Central memory CD8-positive, alpha-beta T cell (primary cell): ENCODE measurements around the gene CSNK1D.

Experiments
- ATAC-seq: fragments of 150-1000 bp; cut with Tn5 transposase; replicated peaks from 2 replicates; pipeline ENCODE4 v1.10.0; 2022; ENCODE audit warnings: mild to moderate bottlenecking, moderate FRiP score, moderate number of reproducible peaks; ENCODE audit not compliant: poor library complexity, severe bottlenecking; ENCODE audit errors: extremely low read depth
- DNase-seq, 2 donors: peaks; one replicate each; pipeline ENCODE4 v3.0.0; 2021; ENCODE audit warnings: low spot score in 2 of 2
- H3K27ac Mint-ChIP-seq: one replicate; pipeline ENCODE4 v1.8.0; 2022; ENCODE audit warnings: low read depth, mild to moderate bottlenecking, moderate library complexity, mixed read lengths
- H3K27me3 Mint-ChIP-seq: one replicate; pipeline ENCODE4 v1.8.0; 2022; ENCODE audit warnings: mixed read lengths
- H3K36me3 Mint-ChIP-seq: one replicate; pipeline ENCODE4 v1.8.0; 2022; ENCODE audit warnings: mild to moderate bottlenecking, moderate library complexity, mixed read lengths; ENCODE audit not compliant: insufficient read depth
- H3K4me1 Mint-ChIP-seq: one replicate; pipeline ENCODE4 v1.8.0; 2022; ENCODE audit warnings: mixed read lengths
- H3K4me3 Mint-ChIP-seq: one replicate; pipeline ENCODE4 v1.8.0; 2022; ENCODE audit warnings: mild to moderate bottlenecking, moderate library complexity, mixed read lengths
- H3K9me3 Mint-ChIP-seq: one replicate; pipeline ENCODE4 v1.8.0; 2022; ENCODE audit warnings: mixed read lengths

The CSNK1D gene

DNA sequence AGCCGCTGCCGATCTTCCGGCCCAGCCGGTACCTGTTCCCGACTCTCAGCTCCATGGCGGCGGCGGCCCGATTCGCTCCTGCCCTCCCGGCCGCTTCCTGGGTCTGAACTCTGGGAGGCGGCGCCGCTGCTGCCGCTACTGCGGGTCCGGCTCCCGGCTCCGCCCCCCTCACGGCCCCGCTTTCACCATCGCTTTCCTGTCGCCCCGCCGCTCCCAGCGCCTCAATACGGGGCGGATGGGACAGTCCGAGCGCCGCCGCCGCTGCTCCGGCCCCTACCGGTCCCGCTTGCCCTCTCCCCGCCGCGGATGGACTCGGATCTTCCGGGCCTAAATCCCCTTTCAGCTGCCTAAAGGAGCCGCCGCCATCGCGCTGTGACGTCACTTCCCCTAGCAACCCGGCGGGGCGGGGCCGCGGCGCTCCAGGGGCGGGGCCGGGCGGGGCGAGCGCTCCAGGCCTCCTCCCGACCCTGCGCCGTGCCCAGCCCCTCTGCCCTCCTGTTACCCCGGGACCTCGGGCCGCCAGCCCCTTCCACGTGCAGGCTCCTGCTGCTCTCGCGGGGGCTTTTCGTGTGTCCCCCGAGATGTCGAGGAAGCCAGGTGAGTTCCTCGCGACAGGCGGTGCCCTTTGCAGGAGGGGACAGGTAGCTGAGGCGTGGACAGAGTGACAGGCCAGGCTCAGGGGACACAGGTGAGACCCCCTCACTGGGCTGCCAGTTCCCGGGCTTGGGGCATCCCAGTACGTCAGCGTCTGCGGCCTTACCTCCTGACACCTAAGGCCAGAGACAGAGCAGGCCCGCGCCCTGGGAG lies at the start of gene CSNK1D:
Gene CSNK1D (minus strand): TSS at position 374 of the 807 bp plus-strand sequence. CDS start 319 bp downstream, at position 55.
- peak; percentile 88 for ATAC-seq
- no peaks in the 10 kb centered on the region for H3K9me3 Mint-ChIP-seq
- no peaks in the 10 kb centered on the region for H3K27me3 Mint-ChIP-seq
- H3K36me3 Mint-ChIP-seq: peaks cover 33% of the 10 kb centered on the region
- H3K4me1 Mint-ChIP-seq: peaks cover 39% of the 10 kb centered on the region
- peak within 1 kb of the TSS; percentile 86 for H3K4me3 Mint-ChIP-seq
- peak within 1 kb of the TSS; percentile 97 for H3K27ac Mint-ChIP-seq
- peak; percentile 85 to 87 for DNase-seq

DNA sequence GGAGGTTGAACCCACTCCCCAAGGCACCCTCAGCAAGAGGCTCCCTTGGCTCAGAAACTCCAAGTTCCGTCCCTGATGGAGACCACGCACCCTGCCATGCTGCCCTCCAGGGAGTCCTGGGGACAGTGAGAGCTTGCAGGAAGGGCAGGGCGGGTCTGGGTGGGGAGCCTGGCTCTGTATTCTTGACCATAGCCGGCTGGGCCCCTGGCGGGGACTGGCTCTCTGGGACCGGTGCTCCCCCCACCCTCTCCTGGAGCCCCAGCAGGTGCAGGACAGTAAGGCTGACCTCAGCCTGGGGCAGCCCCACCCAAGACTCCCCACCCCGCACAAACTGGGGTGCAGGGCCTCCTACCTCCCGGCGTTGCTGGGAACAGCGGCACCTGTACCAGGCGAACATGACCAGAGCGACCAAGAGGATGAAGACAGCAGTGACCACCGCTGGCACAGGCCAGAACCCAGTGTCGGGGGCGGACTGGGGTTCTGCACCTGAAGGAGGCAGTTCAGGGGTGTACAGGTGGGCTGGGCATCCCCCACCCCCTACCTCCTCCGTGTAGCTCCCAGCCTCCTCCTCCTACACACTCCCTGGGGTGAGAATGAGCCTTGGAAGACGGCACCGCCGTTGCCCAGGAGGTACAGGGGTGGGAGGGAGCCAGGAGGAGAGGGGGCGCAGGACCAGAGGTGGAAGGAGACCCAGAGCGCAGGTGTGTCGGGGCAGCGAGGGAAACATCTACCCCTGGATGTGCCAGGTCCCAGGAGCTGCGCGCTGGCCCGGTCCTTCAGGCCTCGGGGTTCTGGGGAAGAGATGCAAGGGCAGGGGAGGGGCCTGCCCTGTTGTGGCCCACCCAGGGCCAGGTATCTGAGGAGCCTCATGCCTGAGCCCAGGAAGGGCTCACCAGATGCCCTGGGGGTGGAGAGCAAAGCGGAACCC lies 49.3 kb upstream of the CSNK1D start:
- DNase-seq: no peak
- Mint-ChIP-seq H3K27me3 (no peaks in the 10 kb centered on the region), H3K4me3 (no peak overlapping the region), H3K4me1 (peaks cover 6% of the 10 kb centered on the region), H3K9me3 (no peaks in the 10 kb centered on the region), H3K27ac (no peak overlapping the region), H3K36me3 (peaks cover 6% of the 10 kb centered on the region)
- ATAC-seq: no peak

DNA sequence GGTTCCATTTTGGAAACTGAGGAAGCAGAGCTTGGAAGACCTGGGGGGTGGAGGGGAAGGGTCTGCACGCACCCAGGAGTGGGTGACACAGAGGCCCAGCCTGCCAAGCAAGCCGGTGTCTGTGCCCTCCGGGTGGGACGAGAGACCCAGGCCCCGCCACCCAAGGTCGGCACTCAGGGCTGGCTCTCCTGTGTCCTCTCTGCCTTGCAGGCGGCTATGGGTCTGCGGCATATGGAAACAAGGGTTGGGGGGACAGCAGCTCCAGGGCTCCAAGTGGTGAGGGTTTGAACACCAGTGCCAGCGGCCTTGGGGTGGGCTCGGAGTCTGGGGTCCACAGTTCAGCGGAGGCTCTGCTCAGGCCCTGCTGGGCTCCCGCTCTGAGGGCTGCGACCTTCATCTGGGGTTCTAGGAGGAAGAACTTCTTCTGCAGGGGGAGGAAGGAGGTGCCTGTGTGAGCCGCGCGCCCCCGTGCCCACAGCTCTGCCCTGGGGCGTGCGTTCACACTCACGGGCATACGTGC lies 48.5 kb upstream of the CSNK1D start:
- Mint-ChIP-seq H3K4me3 (no peak overlapping the region), H3K27me3 (no peaks in the 10 kb centered on the region)

DNA sequence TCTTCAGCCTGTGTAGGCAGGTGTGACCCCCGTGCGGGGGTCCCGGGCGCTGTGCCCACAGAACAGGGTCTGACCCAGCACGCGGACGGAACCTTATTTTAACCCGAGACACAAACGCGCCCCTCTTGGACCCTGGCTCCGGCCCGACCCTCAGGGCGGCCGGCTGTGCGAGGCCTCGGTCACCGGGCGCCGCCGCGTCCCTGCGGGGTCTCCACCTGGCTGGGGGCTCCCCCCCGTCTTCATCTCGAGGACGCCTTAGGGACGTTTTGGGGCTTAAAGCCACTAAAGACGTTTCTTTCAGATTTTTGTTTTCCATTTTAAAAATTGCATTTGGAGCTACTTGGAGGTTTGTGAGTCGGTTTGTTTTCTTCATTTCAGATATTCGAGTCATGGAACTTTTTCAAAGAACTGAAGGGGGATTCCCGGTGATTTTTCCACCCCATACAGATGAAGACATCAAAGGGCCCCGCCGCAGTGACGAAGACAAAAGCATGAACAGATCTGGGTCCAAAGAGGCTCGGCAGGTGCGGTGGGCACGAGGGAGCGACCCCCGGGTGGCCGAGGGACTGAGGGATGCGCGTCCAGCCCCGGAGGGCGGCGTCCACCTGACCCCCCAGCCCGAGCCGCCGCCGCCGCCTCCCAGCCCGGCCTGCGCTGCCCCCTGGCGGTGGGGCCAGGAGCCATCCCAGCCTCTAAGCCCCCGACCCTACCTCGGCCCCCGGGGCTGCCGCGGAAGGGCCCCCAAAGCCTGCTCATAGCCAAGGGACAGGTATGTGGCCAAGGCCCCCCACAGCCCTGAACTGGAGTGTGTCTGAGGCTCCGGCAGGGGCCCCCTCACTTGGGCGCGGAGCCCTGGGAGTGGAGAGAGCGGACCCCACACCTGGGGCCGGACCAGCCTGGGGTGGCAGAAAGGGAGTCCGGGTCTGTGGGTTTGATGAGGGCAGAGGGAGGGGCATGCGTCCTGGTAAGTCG lies 47.7 kb upstream of the CSNK1D start:
- Mint-ChIP-seq H3K27me3 (no peaks in the 10 kb centered on the region), H3K9me3 (no peaks in the 10 kb centered on the region), H3K4me3 (peak overlapping the region; percentile 63), H3K27ac (peak overlapping the region; percentile 88), H3K4me1 (peaks cover 6% of the 10 kb centered on the region), H3K36me3 (peaks cover 19% of the 10 kb centered on the region)
- peak; percentile 64 for ATAC-seq
- peak; percentile 59 to 65 for DNase-seq

More for the DNA sequence above, 48.5 kb upstream of the CSNK1D start:
- no peaks in the 10 kb centered on the region for H3K9me3 Mint-ChIP-seq
- H3K27ac Mint-ChIP-seq: no peak overlapping the region
- H3K4me1 Mint-ChIP-seq: peaks cover 6% of the 10 kb centered on the region
- H3K36me3 Mint-ChIP-seq: peaks cover 12% of the 10 kb centered on the region
- no peak for DNase-seq
- ATAC-seq: no peak

DNA sequence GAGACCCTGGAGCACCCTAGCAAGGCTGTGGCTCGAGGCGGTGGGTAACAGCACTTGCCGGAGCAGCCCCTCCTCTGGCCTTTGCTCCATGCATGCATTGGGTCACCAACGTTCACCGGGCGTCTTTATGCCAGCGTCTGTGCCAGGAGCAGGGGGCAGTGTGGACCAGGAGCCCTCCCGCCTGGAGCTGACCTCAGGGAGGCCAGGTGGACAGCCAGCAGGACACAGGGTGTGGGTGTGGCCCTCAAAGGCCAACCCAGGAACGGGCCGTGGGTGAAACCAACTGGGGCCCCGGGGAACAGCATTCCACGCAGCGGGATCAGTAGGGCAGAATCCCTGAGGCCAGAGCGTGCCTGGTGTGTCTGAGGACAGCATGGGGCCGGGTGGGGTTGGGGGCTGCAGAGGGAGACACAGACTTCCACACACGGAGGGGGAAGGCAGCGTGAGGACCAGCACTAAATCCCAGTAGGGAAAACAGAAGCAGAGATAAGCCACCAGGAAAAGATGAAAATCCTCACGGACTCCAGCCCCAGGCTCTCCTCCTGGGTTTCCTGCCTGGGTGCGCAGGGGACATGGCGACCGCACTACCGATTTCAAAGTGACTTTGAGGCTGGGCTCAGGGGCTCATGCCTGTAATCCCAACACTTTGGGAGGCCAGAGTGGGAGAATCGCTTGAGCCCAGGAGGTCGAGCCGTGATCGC lies 46.8 kb upstream of the CSNK1D start:
- Mint-ChIP-seq H3K9me3 (no peaks in the 10 kb centered on the region), H3K36me3 (peaks cover 25% of the 10 kb centered on the region), H3K4me1 (peaks cover 14% of the 10 kb centered on the region), H3K4me3 (no peak overlapping the region), H3K27me3 (no peaks in the 10 kb centered on the region), H3K27ac (peak overlapping the region; percentile 88)
- DNase-seq: no peak
- no peak for ATAC-seq

DNA sequence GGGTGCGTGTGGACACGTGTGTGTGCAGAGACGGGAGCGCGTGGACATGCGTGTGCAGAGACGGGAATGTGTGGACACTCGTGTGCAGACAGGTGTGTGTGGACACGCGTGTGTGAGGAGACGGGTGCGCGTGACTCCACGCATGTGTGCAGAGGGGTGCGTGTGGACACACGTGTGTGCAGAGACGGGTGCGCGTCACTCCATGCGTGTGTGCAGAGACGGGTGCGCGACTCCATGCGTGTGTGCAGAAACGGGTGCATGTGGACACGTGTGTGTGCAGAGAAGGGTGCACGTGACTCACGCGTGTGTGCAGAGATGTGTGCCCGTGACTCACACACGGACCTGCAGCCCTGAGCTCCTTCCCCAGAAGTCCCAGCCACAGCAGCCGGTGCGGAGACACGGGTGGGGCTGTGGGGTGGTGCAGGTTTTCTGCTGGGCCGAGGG lies 46.1 kb upstream of the CSNK1D start:
- no peak for ATAC-seq
- Mint-ChIP-seq H3K27me3 (no peaks in the 10 kb centered on the region), H3K27ac (no peak overlapping the region), H3K4me3 (no peak overlapping the region), H3K9me3 (no peaks in the 10 kb centered on the region), H3K4me1 (peaks cover 14% of the 10 kb centered on the region), H3K36me3 (peaks cover 27% of the 10 kb centered on the region)
- no peak for DNase-seq

DNA sequence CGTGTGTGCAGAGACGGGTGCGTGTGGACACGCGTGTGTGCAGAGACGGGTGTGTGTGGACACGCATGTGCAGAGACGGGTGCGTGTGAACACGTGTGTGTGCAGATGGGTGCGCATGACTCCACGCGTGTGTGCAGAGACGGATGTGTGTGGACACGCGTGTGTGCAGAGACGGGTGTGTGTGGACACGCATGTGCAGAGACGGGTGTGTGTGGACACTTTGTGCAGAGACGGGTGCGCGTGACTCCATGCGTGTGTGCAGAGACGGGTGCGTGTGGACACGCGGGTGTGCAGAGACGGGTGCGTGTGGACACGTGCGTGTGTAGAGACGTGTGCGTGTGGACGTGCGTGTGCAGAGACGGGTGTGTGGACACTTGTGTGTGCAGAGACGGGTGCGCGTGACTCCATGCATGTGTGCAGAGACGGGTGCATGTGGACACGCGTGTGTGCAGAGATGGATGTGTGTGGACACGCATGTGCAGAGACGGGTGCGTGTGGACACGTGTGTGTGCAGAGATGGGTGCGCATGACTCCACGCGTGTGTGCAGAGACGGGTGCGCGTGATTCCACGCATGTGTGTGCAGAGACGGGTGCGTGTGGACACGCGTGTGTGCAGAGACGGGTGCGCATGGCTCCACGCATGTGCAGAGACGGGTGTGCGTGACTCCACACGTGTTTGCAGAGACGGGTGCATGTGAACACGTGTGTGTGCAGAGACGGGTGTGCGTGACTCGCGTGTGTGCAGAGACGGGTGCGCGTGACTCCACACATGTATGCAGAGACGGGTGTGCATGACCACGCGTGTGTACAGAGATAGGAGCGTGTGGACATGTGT lies 45.5 kb upstream of the CSNK1D start:
- Mint-ChIP-seq H3K4me3 (no peak overlapping the region), H3K4me1 (peaks cover 14% of the 10 kb centered on the region), H3K9me3 (no peaks in the 10 kb centered on the region), H3K36me3 (peaks cover 27% of the 10 kb centered on the region), H3K27me3 (no peaks in the 10 kb centered on the region), H3K27ac (no peak overlapping the region)
- DNase-seq: no peak
- ATAC-seq: no peak

DNA sequence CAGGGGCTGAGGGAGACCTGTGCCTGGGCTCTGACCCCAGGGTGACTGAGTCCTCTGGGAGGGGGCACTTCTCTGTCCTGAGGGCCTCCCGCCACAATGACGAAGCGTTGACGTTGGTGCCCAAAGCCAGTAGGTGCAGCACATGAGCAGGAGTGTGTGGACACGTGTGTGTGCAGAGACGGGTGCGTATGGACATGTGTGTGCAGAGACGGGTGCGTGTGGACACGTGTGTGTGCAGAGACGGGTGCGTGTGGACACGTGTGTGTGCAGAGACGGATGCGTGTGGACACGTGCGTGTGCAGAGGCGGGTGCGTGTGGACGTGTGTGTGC lies 44.6 kb upstream of the CSNK1D start:
- Mint-ChIP-seq H3K27ac (no peak overlapping the region), H3K4me3 (no peak overlapping the region), H3K36me3 (peaks cover 31% of the 10 kb centered on the region), H3K9me3 (no peaks in the 10 kb centered on the region), H3K27me3 (no peaks in the 10 kb centered on the region), H3K4me1 (peaks cover 14% of the 10 kb centered on the region)
- DNase-seq (no peak), ATAC-seq (no peak)

DNA sequence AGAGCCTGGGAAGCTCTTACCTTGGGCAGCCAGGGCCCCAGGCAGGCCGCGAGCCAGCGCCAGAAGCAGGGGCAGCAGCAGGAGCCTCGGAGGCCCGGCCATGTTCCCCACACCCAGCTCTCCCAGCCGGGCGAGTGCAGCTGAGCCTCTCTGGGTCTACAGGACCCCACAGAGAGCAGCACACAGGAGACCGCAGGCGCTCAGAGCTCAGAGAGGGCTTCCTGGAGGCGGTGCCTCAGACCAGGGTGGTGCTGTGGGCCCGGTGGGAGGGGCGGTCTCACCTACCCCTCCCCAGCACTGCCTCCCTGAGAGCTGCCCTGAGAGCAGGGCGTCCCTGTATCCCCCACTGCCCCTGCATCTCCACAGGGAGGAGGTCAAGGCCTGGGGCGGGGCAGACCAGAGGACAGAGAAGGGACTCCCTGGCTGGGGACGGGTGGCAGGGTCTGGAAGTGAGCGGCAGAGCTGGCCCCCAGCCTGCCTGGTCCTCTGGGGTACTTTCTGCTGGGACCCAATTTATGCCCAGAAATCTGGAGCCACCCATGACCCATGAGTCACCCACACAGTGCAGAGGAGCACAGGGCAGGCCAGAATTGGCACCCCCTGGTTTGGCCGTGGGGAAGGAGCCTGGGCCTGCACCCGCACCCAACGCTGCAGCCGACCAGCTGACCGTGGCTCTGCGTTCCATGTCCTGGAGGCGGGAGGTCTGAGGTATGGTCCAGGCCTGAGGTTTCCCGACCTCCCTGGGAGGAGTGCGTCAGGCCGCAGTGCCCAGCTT lies 44.1 kb upstream of the CSNK1D start, which contains the start of gene CD7:
Gene CD7 (minus strand): TSS at position 215 of the 775 bp plus-strand sequence. CDS start 113 bp downstream, at position 102.
- Mint-ChIP-seq H3K27me3 (no peaks in the 10 kb centered on the region), H3K9me3 (no peaks in the 10 kb centered on the region), H3K4me1 (peaks cover 14% of the 10 kb centered on the region), H3K27ac (no peak within 1 kb of the TSS), H3K36me3 (peaks cover 31% of the 10 kb centered on the region), H3K4me3 (peak within 1 kb of the TSS; percentile 96)
- ATAC-seq: peak; percentile 73
- DNase-seq: peak in 1 of 2 donors; percentile 48

DNA sequence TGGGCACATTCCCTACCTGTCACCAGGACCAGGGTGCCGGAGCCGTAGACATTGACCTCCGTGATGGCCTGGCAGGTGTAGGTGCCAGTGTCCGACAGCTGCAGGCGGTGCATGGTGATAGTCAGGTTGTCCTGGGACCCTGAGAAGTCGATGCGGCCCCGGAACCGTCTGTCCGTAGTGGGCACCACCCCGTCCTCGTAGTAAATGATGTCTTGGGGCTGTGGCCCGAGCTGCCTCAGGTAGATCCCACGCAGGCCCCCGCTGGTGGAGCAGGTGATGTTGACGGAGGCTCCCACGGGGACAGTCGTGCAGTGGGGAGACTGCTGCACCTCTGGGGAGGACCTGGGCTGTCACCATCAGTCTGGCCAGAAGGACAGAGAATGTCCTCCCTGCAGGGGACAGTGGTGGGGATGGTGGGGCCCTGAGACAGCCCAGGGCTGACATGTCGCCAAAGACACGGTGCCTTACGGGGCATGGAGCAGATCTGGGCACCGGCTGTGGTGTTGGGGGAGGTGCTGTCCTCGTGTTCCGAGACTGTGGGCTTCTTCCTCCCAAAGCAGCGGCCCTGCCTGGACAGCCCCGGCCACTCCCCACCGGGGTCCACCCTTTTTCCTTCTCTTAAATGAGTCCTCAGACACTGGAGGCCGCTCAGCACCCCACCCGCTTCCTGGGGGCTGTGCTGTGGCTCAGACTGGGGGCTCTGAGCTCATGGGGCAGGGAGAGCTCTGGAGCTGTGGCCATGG lies 43.3 kb upstream of the CSNK1D start:
- Mint-ChIP-seq H3K36me3 (peaks cover 29% of the 10 kb centered on the region), H3K4me3 (peak overlapping the region; percentile 96), H3K9me3 (no peaks in the 10 kb centered on the region), H3K27me3 (no peaks in the 10 kb centered on the region), H3K27ac (no peak overlapping the region), H3K4me1 (peaks cover 14% of the 10 kb centered on the region)
- ATAC-seq (peak; percentile 18), DNase-seq (no peak)
